Measurements from ENCODE around the gene OSBPL1A. TPM values are rescaled to one million over a fixed set of nuclear protein-coding genes. Genes with fewer than 3 reads are reported as not detected.
A peak's percentile ranks its signal among the peaks of the same experiment; 100 is the strongest.

The OSBPL1A gene
- polyA plus RNA-seq, 2 of the 4 experiments (the other 2 are of a cell fraction) = 10.5 to 22.1 TPM

GRCh38 chr18:24118750-24119577 lies 278.7 kb downstream of the OSBPL1A start (continued):
- peak; percentile 82 for TF ChIP-seq USF2 (IDR thresholded peaks at IDR 0.05)
- no peak for TF ChIP-seq RCOR1 (IDR thresholded peaks at IDR 0.05; ENCODE audit: low read depth, low read length)
- TF ChIP-seq ATOH8 (CRISPR knock-in tag; IDR thresholded peaks at IDR 0.05; ENCODE audit: low read depth) = no peak
- TF ChIP-seq MAX (IDR thresholded peaks at IDR 0.05) = peak; percentile 49; the same call in 1 of the 2 replicates
- no peak for TF ChIP-seq PBX3 (IDR thresholded peaks at IDR 0.05)
- TF ChIP-seq JUNB (IDR thresholded peaks at IDR 0.05) = no peak
- no peak for TF ChIP-seq MAZ (IDR thresholded peaks at IDR 0.05; ENCODE audit: borderline replicate concordance, low read depth, low read length)
- TF ChIP-seq ZFP36 (IDR thresholded peaks at IDR 0.05; ENCODE audit: borderline replicate concordance, partially characterized antibody) = no peak
- TF ChIP-seq ESRRA (IDR thresholded peaks at IDR 0.05; ENCODE audit: borderline replicate concordance, low read length) = no peak

GRCh38 chr18:24115628-24116027 lies 282.0 kb downstream of the OSBPL1A start:
- no peak for FAIRE-seq
- WGBS (ENCODE audit: missing lambda C conversion rate) = 90% methylated on average over 2 of the region's 2 CpGs
- H3K27ac ChIP-seq = peak overlapping the region in 1 of 2 experiments; percentile 26; a peak in 1 of 6 replicates
- no peak for ATAC-seq
- CTCF ChIA-PET = interaction anchor here (1.4 kb wide), 2 partner anchors 12 to 197 kb away, joined by 3 to 4 read pairs; no protein-coding TSS in a partner anchor
- TF ChIP-seq POLR2A (IDR thresholded peaks at IDR 0.05; ENCODE audit: low read length) = no peak
- TF ChIP-seq BCL3 (IDR thresholded peaks at IDR 0.05) = no peak
- no peak for TF ChIP-seq CEBPB (IDR thresholded peaks at IDR 0.05)
- no peak for TF ChIP-seq CHD4 (IDR thresholded peaks at IDR 0.05; ENCODE audit: borderline replicate concordance)
- no peak for TF ChIP-seq TFCP2L1 (CRISPR knock-in tag; IDR thresholded peaks at IDR 0.05)
- no peak for TF ChIP-seq GATA3 (IDR thresholded peaks at IDR 0.05; ENCODE audit: borderline replicate concordance)
- peaks cover 18% of the 10 kb centered on the region for H3K4me1 ChIP-seq
- DNase-seq (ENCODE audit: low read depth in 1 of 2, low spot score in 1 of 2) = no peak
- H3K4me2 ChIP-seq = no peak overlapping the region
- POLR2A ChIA-PET = no interaction called here
- no peaks in the 10 kb centered on the region for H3K9me3 ChIP-seq
- no peak overlapping the region for H3K4me3 ChIP-seq

- H3K4me2 ChIP-seq = no peak overlapping the region
- H3K9me3 ChIP-seq = no peaks in the 10 kb centered on the region
- peaks cover 18% of the 10 kb centered on the region for H3K4me1 ChIP-seq
- WGBS (ENCODE audit: missing lambda C conversion rate) = 90% methylated on average over 4 of the region's 4 CpGs
- no peak for FAIRE-seq
- H3K27ac ChIP-seq = peak overlapping the region in 1 of 2 experiments; percentile 21; a peak in 1 of 6 replicates
- CTCF ChIA-PET = interaction anchor here (1.4 kb wide), 2 partner anchors 13 to 197 kb away, joined by 3 to 4 read pairs; no protein-coding TSS in a partner anchor
- ATAC-seq = no peak
- POLR2A ChIA-PET = no interaction called here
- H3K4me3 ChIP-seq = no peak overlapping the region
- no peak for DNase-seq (ENCODE audit: low read depth in 1 of 2, low spot score in 1 of 2)
- TF ChIP-seq CTCF (IDR thresholded peaks at IDR 0.05) = no peak
- TF ChIP-seq BCL3 (IDR thresholded peaks at IDR 0.05) = no peak
- TF ChIP-seq REST (IDR thresholded peaks at IDR 0.05) = no peak
- TF ChIP-seq KDM1A (IDR thresholded peaks at IDR 0.05; ENCODE audit: low read depth) = no peak
- no peak for TF ChIP-seq POLR2AphosphoS2 (conservative IDR thresholded peaks at IDR 0.05; ENCODE audit: low read length)
- no peak for TF ChIP-seq CHD2 (IDR thresholded peaks at IDR 0.05; ENCODE audit: low read length, partially characterized antibody)
- TF ChIP-seq RAD21 (conservative IDR thresholded peaks at IDR 0.05 in 1 of 2, IDR thresholded peaks at IDR 0.05 in 1 of 2) = no peak
These were observed 282.6 kb downstream of the OSBPL1A start for GRCh38 chr18:24114924-24115549.
